Activated T-cell treated with anti-CD3 and anti-CD28 coated beads, Interleukin-2, amount 50 U/mL, for 48 hours (primary cell): ENCODE measurements around the gene LRRC9.
A peak's percentile ranks its signal among the peaks of the same experiment; 100 is the strongest.
"Not testable (repeated sequence)": the region's sequence is repeated elsewhere in the genome, so short reads cannot be mapped to it uniquely, and the experiment has no call there.

Experiments used
- DNase-seq, 2 experiments: peaks; one replicate each; pipeline ENCODE4 v3.0.0-alpha.2; 2020

Gene LRRC9

DNA sequence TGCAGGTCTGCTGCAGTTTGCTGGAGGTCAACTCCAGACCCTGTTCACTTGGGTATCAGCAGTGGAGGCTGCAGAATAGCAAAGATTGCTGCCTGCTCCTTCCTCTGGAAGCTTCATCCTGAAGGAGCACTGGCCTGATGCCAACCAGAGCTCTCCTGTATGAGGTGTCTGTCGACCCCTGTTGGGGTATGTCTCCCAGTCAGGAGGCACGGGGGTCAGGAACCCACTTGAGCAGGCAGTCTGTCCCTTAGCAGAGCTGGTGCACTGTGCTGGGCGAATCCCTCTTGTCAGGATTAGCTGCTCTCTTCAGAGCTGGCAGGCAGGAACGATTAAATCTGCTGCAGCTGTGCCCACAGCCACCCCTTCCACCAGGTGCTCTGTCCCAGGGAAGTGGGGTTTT, 37.9 kb downstream of the LRRC9 start:
- not testable (repeated sequence) for DNase-seq

DNA sequence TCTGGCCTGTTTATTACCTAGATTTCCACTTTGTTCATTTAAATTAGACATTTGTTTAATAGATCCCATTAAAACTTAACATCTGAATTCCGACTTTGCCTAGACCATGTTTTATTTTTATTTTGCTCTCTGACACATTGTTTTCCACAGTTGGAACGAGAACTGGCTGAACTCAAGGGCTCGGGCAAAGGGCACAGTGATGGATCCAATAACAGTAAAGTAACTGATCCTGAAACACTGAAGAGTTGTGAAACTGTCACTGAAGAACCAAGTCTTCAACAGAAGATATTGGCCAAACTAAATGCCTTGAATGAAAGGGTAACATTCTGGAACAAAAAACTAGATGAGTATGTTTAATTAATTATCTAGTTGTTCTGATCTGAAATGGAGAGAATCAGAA, 39.7 kb downstream of the LRRC9 start:
- no peak for DNase-seq

GRCh38 chr14:59961518-59962062, 41.6 kb downstream of the LRRC9 start:
- DNase-seq = no peak

DNA sequence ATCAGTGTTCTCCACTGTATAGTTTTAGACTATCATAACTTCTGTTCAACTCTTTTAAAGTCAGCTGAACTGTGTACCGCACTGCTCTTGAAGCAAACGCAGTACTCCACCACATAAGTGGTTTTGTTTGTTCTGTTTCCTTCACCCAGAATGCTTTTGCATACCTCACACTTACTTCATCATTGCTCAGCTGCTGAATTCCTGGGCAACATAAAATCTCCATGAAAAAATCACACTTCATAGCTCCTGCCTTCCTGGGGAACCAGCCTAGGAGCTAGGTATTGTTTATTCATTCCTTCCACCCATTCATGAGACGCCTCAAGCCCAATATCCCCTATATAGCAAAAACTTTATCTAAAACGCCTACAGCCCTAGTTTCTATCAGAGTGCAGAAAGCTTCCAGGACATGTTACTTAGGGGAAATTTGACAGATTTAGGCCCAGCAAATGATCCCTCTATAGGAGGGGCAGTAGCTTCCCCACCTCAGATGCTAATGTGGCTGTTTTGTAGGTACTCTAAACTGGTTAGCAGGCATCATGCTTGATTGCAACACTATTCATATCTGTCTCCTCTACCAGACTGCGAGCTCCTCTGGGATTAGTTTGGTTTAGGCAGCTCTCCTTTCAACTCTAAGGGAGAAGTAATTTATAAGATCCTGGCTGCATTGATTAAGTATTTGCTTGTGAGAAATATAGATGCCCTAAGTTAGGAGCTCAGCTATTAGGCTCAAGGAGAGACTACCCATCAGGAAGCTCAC, 44.5 kb downstream of the LRRC9 start:
- DNase-seq = no peak

DNA sequence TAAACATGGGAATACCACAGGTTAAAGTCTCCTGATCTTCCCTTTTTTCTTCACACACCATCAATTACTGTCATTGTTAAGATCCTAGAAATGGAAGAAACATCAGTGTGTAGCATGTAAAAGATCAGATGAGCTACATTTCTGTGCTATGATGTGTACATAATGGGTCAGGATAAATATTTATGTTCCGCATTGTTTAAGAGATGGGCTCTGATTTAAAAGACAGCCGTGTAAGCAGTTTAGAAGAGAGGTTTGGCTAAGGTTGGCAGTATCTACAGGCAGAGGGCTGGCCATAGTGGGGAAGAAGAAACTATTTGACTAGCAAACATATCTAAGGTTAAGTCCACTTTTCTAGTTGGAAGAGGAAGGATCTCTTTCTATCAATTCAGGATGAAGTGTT, 49.4 kb downstream of the LRRC9 start:
- DNase-seq = no peak

GRCh38 chr14:59981564-59981963, 61.6 kb downstream of the LRRC9 start:
- DNase-seq = no peak

- no peak for DNase-seq
These were observed 63.1 kb downstream of the LRRC9 start for GRCh38 chr14:59983048-59983447.

GRCh38 chr14:59986556-59987059, 66.7 kb downstream of the LRRC9 start:
- DNase-seq = no peak

GRCh38 chr14:59997449-59997848, 77.5 kb downstream of the LRRC9 start:
- no peak for DNase-seq

DNA sequence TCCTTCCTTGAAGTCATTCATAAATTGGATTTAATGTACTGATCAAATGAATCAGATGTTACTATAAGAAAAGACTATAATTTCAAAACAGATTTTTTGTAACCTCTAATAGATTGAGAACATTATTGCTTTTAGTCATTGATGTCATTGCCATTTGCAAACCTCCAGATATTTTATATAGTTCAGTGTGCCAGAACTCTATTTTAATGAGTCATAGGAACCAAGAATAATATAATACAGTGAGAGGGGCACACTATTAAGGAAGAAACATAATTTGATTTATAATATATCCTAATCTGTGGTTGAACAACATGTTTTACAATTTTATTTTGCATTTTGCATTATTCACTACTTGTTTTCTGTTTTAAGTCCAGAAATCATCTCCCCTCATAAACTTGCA, 78.0 kb downstream of the LRRC9 start:
- no peak for DNase-seq

DNA sequence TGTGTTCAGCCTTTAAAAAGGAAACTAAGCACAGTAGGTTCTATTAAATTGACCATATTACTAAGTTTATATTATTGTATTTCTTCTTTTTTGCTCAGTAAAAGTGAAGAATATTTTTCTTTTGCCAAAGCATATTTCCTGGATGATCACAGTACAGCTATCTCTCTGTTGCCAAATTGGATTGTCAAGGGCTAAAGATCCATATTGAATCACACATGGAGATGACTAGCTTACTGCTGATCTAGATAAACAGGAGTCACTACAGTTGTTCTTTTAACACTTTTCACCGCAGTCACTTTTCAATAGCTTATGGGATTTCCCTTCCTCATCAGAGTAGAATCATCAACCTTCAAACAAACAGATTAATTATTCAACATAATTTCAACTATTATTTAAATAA, 78.6 kb downstream of the LRRC9 start:
- no peak for DNase-seq

- DNase-seq = no peak
These were observed 83.0 kb downstream of the LRRC9 start for GRCh38 chr14:60002819-60003492.

DNA sequence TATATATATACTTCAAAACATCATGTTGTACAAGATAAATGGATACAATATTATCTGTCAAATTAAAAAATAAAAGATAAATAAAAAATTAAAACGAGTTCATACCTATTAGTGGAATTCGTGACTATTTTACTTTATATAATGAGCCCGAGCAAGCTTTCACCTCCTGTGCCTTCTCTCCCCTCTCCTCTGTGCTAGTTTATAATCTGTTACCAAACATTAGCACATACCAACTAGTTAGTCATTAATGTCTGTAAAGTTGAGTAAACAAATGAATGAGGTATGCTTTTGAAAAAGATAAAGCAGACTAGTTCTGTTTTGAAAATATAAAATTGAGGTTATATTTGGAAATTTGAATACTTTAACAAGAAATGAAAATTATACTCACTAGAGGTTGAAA, 84.0 kb downstream of the LRRC9 start:
- DNase-seq = no peak

DNA sequence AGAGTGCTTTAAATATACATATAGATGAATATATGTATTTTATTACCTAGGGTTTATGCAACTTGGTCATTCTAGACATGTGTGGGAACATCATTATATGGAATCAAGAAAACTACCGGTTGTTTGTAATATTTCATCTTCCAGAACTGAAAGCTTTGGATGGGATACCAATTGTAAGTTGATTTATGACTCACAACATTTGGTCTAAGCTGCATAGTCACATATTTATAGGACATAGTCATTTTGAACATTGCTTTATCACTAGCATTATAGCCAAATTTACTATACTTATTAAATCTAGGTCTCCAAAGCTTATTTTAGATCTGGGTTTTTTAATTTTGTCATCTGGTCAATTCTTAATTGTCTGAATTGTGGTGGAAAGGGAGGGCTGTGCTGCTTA, 88.1 kb downstream of the LRRC9 start:
- DNase-seq = no peak

DNA sequence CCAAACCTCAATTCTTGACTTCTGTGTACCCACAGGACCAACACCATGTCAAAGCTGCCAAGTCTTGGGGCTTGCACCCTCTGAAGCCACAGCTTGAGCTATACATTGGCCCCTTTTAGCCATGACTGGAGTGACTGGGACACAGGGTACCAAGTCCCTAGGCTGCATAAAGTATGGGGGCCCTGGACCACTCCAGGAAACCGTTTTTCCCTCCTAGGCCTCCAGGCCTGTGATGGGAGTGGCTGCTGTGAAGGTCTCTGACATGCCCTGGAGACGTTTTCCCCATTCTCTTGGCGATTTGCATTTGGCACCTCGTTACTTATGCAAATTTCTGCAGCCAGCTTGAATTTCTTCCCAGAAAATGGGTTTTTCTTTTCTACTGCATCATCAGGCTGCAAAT, 90.3 kb downstream of the LRRC9 start:
- not testable (repeated sequence) for DNase-seq

DNA sequence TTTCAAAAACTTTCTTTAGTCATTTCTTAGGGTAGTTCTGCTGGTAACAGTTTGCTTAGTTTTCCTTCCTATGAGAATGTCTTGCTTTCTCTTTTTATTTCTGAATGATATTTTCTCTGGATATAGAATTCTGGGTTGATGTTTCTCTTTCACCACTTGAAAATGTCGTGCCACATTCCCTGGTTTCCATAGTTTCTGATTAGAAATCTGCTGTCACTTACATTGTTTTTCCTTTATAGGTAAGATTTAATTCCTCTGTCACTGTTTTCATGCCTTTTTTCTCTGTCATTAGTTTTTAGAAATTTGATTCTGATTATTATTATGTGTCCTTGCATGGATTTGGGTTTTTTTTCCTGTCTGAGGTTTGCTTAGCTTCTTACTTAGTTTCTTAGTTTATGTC, 94.5 kb downstream of the LRRC9 start:
- DNase-seq = no peak

- DNase-seq = no peak
These were observed 101.7 kb downstream of the LRRC9 start for GRCh38 chr14:60021619-60022018.

- no peak for DNase-seq
These were observed 105.6 kb downstream of the LRRC9 start for GRCh38 chr14:60025571-60025970.

DNA sequence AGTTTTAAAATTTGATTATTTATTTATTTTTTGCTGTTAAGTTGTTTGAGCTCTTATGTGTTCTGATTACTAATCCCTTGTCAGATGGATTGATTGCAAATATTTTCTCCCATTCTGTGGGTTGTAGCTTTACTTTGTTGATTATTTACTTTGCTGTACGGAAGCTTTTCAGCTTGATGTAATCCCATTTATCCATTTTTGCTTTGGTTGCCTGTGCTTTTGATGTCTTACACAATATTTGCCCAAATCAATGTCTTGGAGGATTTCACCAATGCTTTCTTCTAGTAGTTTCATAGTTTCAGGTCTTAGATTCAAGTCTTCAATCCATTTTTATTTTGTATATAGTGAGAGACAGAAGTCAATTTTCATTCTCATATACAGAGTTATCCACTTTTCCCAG, 115.2 kb downstream of the LRRC9 start:
- no peak for DNase-seq

DNA sequence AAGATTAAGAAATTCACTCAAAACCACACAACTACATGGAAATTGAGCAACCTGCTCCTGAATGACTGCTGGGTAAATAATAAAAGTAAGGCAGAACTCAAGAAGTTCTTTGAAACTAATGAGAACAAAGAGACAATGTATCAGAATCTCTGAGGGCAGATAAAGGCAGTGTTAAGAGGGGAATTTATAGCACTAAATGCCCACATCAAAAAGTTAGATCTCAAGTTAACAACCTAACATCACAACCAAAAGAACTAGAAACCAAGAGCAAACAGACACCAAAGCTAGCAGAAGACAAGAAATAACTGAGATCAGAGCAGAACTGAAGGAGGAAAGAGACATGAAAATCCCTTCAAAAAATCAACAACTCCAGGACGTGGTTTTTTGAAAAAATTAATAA, 128.0 kb downstream of the LRRC9 start:
- DNase-seq = not testable (repeated sequence)

GRCh38 chr14:60051721-60052221, 131.8 kb downstream of the LRRC9 start:
- DNase-seq = peak in 1 of 2 experiments; percentile 25

GRCh38 chr14:60058087-60058486, 138.1 kb downstream of the LRRC9 start:
- DNase-seq = no peak

- no peak for DNase-seq
These were observed 141.4 kb downstream of the LRRC9 start for GRCh38 chr14:60061371-60061770.

DNA sequence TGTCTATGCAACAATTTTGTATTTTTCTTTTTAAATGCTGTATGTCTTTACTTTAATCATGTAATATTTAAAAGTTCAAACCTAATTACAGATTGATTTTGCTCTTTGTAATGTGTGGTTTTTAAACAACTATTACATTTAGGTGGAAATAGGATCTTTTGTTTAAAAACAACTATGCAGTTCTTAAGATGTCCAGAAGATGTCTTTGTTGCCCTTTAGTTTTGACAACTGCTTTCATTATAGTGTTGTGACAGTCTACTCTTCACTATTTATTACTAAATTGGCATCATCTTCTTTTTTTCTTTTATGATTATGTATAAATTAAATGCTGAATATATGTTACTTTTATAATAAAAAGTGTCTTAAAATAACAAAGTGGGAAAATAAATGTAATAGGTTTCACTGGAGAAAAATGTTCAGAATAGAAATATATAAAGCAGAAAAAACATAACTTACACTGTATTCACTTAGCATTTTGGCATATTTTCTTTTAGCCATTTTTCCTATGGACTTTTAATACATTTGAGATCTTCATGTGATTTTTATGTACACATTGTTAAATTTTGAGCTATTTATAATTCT, 144.6 kb downstream of the LRRC9 start:
- DNase-seq = no peak
